Stomach (tissue), 4 donors: ENCODE results near the gene ZMIZ2.

Experiments used
- POLR2A ChIP-seq, 4 donors: fragments of 450-650 bp; IDR thresholded peaks; one replicate each; pipeline ENCODE4 v1.6.1; 2016; ENCODE audit warnings: antibody characterized with exemption in 4 of 4, control low read depth in 2 of 4, mild to moderate bottlenecking in 1 of 4, moderate library complexity in 1 of 4
- POLR2AphosphoS5 ChIP-seq, 3 donors: sonication (generic); formaldehyde crosslinking; IDR thresholded peaks; one replicate each; pipeline ENCODE4 v1.6.1; 2016; ENCODE audit warnings: antibody characterized with exemption in 3 of 3
- TF ChIP-seq, protein P1 (sequence below), 7 experiments: fragments of 450-650 bp in 4 of 7; fragments of 200-600 bp in 3 of 7; sonication (generic) in 3 of 7; IDR thresholded peaks; one replicate each; pipeline ENCODE4 v1.5.1; 2016 to 2019; ENCODE audit warnings: antibody characterized with exemption in 7 of 7, control low read depth in 2 of 7, mild to moderate bottlenecking in 1 of 7

DNA sequence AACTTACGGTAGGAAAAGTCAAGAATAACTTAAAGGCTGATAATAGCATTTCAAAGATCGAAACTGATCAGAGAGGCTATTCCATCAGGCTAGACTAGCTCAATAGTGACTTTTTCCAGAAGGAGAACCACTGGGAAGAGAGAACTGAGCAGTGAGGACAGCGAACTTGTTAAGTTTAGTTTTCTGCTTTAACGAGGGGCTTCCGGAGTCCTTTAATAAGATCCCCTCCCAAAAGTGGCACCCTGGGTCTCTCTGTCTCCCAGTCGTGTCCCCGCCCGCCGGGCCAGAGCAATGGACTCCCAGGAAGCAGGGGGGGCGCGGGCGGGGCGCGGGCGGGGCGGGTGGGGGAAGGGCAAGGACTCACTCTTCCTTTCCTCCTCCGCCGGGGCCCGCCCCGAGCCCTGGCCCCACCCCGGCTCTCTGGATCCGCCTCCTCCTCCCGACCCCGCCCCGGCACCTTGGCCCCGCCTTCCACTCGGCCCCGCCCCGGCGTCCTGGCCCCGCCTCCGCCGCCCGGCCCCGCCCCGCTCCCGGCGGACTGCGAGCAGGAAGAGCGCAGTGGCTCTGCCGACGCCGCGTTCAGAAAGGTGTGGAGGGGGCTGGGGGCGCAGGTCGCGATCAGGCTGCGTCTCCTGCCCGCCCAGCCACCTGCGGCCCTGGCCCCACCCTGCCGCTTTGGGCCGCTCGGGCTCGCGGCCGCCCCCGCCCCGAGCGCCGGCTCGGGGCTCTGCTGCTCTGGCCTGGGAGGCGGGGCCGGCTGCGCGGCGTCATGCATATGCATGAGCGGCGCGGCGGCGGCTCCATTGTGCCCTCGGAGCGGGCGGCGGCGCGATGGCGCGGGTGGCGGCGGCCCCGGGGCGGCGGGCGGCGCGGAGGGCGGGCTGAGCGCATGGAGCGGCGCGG lies at the start of gene ZMIZ2:
- TF ChIP-seq, protein P1, sequence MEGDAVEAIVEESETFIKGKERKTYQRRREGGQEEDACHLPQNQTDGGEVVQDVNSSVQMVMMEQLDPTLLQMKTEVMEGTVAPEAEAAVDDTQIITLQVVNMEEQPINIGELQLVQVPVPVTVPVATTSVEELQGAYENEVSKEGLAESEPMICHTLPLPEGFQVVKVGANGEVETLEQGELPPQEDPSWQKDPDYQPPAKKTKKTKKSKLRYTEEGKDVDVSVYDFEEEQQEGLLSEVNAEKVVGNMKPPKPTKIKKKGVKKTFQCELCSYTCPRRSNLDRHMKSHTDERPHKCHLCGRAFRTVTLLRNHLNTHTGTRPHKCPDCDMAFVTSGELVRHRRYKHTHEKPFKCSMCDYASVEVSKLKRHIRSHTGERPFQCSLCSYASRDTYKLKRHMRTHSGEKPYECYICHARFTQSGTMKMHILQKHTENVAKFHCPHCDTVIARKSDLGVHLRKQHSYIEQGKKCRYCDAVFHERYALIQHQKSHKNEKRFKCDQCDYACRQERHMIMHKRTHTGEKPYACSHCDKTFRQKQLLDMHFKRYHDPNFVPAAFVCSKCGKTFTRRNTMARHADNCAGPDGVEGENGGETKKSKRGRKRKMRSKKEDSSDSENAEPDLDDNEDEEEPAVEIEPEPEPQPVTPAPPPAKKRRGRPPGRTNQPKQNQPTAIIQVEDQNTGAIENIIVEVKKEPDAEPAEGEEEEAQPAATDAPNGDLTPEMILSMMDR (IDR thresholded peaks at IDR 0.05) = no peak
- TF ChIP-seq POLR2AphosphoS5 (IDR thresholded peaks at IDR 0.05) (peak in 2 of 3 donors; percentile 77 to 83), POLR2A (IDR thresholded peaks at IDR 0.05) (no peak)
